ENCODE results near the gene IFNAR2.

Gene IFNAR2

DNA sequence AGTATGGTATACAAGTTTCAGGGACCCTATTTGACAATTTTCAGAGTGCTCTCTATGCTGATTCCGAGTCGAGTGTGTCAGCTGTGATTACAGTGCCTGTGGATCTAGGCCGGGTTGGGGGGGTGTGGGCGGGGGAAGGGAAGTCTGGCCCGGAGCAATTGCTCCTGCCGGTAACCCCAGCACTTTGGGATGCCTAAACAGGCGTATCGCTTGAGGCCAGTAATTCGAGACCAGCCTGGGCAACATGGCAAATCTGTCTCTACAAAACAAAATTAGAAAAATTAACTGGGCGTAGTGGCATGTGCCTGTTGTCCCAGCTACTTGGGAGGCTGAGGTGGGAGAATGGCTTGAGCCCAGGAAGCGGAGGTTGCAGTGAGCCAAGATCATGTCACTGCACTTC lies 34.8 kb downstream of the IFNAR2 start:
- no peak overlapping the region for H3K27ac ChIP-seq
- TF ChIP-seq, protein P1, sequence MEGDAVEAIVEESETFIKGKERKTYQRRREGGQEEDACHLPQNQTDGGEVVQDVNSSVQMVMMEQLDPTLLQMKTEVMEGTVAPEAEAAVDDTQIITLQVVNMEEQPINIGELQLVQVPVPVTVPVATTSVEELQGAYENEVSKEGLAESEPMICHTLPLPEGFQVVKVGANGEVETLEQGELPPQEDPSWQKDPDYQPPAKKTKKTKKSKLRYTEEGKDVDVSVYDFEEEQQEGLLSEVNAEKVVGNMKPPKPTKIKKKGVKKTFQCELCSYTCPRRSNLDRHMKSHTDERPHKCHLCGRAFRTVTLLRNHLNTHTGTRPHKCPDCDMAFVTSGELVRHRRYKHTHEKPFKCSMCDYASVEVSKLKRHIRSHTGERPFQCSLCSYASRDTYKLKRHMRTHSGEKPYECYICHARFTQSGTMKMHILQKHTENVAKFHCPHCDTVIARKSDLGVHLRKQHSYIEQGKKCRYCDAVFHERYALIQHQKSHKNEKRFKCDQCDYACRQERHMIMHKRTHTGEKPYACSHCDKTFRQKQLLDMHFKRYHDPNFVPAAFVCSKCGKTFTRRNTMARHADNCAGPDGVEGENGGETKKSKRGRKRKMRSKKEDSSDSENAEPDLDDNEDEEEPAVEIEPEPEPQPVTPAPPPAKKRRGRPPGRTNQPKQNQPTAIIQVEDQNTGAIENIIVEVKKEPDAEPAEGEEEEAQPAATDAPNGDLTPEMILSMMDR (conservative IDR thresholded peaks at IDR 0.05): no peak
- no peak for TF ChIP-seq ZFX (IDR thresholded peaks at IDR 0.05)

DNA sequence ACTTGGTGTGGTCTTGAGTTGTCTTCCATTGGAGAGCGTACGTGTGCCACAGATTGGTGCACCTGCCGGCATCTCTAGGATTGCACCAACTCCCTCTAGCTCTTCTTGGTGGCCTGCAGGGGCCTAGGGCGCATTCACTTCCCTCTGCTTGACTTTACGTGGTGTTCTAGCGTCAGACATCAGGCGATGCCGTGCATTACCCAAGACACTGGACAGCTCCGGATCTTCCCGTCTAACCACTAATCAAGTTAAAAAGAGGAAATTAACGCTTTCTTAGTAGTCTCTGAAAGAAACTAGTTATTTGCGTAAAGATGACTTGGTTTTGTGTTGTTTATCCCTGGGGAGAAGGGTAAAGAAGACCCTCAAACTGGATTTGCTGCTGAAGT lies 35.9 kb downstream of the IFNAR2 start:
- peak overlapping the region; percentile 72 for H3K27ac ChIP-seq
- TF ChIP-seq ZFX (IDR thresholded peaks at IDR 0.05): no peak
- TF ChIP-seq, protein P1 (conservative IDR thresholded peaks at IDR 0.05): no peak; the same call in 1 of the 2 replicates

DNA sequence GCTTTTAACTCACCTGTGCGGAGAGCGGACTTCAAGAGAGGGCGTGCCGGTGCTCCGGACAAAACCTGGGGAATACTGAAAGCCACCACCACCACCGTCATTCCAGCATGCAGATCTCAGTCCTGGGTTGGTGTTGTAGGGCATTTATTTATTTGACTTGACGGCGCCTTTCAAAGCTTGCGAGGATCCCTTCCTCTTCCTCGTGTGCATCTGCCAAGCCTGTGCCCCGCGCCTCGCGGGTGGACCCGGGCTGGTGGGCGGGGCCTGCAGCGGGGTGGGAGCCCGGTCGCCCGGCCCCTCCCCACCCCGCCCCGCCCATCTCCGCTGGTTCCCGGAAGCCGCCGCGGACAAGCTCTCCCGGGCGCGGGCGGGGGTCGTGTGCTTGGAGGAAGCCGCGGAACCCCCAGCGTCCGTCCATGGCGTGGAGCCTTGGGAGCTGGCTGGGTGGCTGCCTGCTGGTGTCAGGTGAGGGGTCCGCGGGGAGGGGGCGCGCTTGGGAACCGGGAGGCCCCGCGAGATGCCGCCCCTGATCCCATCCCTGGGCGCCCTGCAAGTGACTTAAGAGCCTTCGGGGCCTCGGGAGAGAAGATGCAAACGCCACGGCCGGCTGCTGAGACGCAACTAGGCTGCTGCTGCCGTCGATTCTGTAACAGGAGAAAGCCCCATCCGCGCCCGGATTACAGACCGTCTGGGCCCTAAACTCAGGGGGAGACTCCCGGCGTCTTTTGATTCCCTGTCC lies 36.5 kb downstream of the IFNAR2 start, which contains the start of gene IL10RB:
IL10RB (plus strand) TSS at position 318 of the 739 bp plus-strand sequence; CDS start at position 417, 99 bp downstream.
- no peak for TF ChIP-seq ZFX (IDR thresholded peaks at IDR 0.05)
- TF ChIP-seq, protein P1 (conservative IDR thresholded peaks at IDR 0.05): no peak
- peak within 1 kb of the TSS; percentile 72 for H3K27ac ChIP-seq

DNA sequence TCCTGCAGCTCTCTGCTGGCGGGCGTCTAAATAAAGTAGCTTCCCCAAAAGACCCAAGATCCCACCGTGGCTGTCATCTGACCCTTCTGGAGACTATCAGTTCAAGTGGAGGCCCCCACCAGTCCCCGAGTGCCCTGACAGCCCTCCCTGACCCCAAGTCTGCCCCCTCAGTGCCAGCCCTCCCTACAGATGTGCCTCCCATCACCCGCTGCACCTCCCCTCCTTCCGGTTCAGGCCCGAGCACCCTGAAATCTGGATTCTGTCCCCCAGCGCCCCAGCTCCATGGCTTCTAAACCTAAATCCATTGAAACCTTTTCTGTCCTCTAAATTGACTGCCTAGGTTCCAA lies 37.0 kb downstream of the IFNAR2 start:
- TF ChIP-seq, protein P1 (conservative IDR thresholded peaks at IDR 0.05): no peak
- TF ChIP-seq ZFX (IDR thresholded peaks at IDR 0.05): no peak
- peak overlapping the region; percentile 72 for H3K27ac ChIP-seq

DNA sequence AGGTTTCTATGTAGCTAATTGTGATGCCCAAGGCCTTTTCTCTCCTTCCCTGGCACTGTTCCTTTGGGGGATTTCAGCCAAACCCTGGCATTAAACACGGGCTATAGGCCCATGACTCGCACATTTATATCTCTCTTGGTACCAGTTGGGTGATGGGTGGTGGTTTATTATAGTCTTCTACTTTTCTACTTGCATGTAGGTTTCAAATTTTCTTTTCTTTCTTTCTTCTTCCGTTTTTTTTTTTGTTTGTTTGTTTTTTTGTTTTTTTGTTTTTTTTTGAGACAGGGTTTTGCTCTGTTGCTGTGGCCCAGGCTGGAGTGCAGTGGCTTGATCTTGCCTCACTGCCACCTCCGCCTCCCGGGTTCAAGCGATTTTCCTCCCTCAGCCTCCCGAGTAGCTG lies 37.5 kb downstream of the IFNAR2 start:
- no peak overlapping the region for H3K27ac ChIP-seq
- no peak for TF ChIP-seq ZFX (IDR thresholded peaks at IDR 0.05)
- TF ChIP-seq, protein P1 (conservative IDR thresholded peaks at IDR 0.05): no peak

DNA sequence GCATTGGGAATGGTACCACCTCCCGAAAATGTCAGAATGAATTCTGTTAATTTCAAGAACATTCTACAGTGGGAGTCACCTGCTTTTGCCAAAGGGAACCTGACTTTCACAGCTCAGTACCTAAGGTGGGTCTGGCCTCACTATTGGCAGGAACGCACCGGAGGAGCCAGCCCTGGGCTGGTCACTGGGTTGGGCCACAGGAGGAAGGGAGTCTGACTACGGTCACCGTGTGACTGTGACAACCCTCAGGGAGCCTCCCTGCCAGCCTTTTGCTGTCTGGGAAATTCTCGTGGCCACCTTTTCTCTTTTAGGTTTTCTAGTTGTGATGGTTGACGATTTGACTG lies 38.6 kb downstream of the IFNAR2 start:
- no peak overlapping the region for H3K27ac ChIP-seq
- TF ChIP-seq, protein P1 (conservative IDR thresholded peaks at IDR 0.05): no peak
- no peak for TF ChIP-seq ZFX (IDR thresholded peaks at IDR 0.05)

DNA sequence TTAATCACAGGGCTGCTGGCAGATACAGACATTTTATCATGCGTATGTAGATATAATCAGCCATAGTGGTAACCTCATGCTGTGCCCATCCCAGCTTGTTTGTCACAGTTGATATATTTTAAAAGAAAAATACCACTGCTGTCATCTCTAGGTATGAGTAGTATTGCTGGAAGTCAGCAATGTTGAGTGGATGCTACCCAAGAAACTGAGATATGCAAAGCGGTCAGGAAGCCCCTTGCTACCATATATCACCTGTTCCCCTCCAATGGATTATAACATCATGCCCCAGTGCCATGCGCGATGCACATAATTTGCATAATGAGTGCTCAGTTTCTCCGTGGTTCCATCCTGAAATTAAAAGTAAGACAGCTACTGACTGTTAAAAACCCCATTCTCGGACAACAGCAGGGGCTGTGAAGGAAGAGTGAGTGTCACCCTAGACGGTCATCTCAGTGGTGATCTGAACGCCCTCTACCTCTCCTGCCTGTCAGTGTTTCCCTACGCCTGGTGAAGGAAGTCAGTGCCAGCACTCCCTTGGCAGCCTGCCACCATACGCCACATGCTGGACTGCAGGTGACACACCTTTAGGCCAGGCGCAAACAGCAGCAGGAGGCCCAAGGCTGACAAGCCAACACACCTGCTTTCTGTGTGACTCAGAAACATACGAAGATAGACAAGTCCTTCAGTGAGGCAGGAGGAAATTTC lies 39.2 kb downstream of the IFNAR2 start:
- no peak overlapping the region for H3K27ac ChIP-seq
- TF ChIP-seq, protein P1 (conservative IDR thresholded peaks at IDR 0.05): peak; percentile 45
- no peak for TF ChIP-seq ZFX (IDR thresholded peaks at IDR 0.05)

All from C4-2B (cell line).